Measurements from ENCODE around the gene ABCA12.

DNA sequence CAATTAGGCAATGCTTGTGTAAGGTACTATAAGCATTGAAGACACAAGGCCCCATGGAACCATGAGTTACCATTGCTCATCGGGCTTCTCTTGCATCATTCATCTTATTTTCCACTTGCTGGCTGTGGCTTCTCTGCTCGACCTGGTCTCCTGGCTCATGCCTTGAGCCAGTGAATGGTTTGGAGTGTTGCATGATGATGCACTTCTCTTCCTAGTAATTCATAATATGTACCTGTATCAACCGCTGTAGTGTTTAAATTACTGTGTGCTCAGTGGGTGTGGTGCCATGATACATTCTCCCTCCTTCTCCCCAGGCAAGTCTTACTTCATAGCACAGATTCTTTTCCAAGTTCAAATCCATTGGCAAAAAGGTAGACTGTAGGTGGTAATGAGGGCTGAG, 66.8 kb downstream of the ABCA12 start:
- TF ChIP-seq, protein P1, sequence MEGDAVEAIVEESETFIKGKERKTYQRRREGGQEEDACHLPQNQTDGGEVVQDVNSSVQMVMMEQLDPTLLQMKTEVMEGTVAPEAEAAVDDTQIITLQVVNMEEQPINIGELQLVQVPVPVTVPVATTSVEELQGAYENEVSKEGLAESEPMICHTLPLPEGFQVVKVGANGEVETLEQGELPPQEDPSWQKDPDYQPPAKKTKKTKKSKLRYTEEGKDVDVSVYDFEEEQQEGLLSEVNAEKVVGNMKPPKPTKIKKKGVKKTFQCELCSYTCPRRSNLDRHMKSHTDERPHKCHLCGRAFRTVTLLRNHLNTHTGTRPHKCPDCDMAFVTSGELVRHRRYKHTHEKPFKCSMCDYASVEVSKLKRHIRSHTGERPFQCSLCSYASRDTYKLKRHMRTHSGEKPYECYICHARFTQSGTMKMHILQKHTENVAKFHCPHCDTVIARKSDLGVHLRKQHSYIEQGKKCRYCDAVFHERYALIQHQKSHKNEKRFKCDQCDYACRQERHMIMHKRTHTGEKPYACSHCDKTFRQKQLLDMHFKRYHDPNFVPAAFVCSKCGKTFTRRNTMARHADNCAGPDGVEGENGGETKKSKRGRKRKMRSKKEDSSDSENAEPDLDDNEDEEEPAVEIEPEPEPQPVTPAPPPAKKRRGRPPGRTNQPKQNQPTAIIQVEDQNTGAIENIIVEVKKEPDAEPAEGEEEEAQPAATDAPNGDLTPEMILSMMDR (IDR thresholded peaks at IDR 0.05) = no peak
- TF ChIP-seq POLR2A (IDR thresholded peaks at IDR 0.05) = no peak

Measured in gastroesophageal sphincter (tissue), 3 donors.